Measurements from ENCODE around the gene SLC41A1.

GRCh38 chr1:205764578-205764977 lies 48.4 kb downstream of the SLC41A1 start:
- TF ChIP-seq CTCF (IDR thresholded peaks at IDR 0.05), result no peak
- no peak for TF ChIP-seq POLR2AphosphoS5 (IDR thresholded peaks at IDR 0.05)
- no peak for TF ChIP-seq POLR2A (IDR thresholded peaks at IDR 0.05)
